HepG2 (cell line): ENCODE data around the gene MCAT. TPM values are rescaled to one million over a fixed set of nuclear protein-coding genes. Genes with fewer than 3 reads are reported as not detected.

Experiments used
- BRCA1 ChIP-seq: sonication (generic); formaldehyde crosslinking; IDR thresholded peaks from 2 replicates; pipeline ENCODE4 v1.4.0; 2020; ENCODE audit warnings: missing genetic modification reagents
- HDAC1 ChIP-seq: sonication (generic); formaldehyde crosslinking; IDR thresholded peaks from 2 replicates; pipeline ENCODE4 v1.5.1; 2020; ENCODE audit warnings: mild to moderate bottlenecking, missing genetic modification reagents
- MEF2D ChIP-seq: sonication (generic); formaldehyde crosslinking; IDR thresholded peaks from 2 replicates; pipeline ENCODE4 v1.5.1; 2020; ENCODE audit warnings: mild to moderate bottlenecking, missing genetic modification reagents
- NFATC3 ChIP-seq: sonication (generic); formaldehyde crosslinking; IDR thresholded peaks from 2 replicates; pipeline ENCODE4 v1.5.1; 2020; ENCODE audit warnings: mild to moderate bottlenecking, missing genetic modification reagents
- PTBP1 ChIP-seq: fragments of 200-400 bp; formaldehyde crosslinking; IDR thresholded peaks from 2 replicates; pipeline ENCODE4 v1.6.1; 2018; ENCODE audit warnings: low read length, low read depth; ENCODE audit not compliant: poor library complexity, severe bottlenecking
- SATB2 ChIP-seq: sonication (generic); formaldehyde crosslinking; IDR thresholded peaks from 2 replicates; pipeline ENCODE4 v1.5.0; 2020; ENCODE audit warnings: missing genetic modification reagents
- SP1 ChIP-seq, 2 experiments: fragments of 450-650 bp in 1 of 2; sonication (generic) in 1 of 2; formaldehyde crosslinking in 1 of 2; IDR thresholded peaks; 2 replicates each; pipeline versions ENCODE4 v1.4.0 to v1.6.1; 2016 to 2020; ENCODE audit warnings: missing genetic modification reagents in 1 of 2
- TRIM24 ChIP-seq: sonication (generic); formaldehyde crosslinking; IDR thresholded peaks from 2 replicates; pipeline ENCODE4 v1.8.0; 2022; ENCODE audit warnings: mild to moderate bottlenecking, missing genetic modification reagents
- ZNF12 ChIP-seq: sonication (generic); formaldehyde crosslinking; IDR thresholded peaks from 2 replicates; pipeline ENCODE4 v1.5.0; 2020; ENCODE audit warnings: missing genetic modification reagents
- ZNF207 ChIP-seq: fragments of 450-650 bp; IDR thresholded peaks from 2 replicates; pipeline ENCODE4 v1.6.1; 2016; ENCODE audit warnings: antibody characterized with exemption, borderline replicate concordance
- ZNF768 ChIP-seq: sonication (generic); formaldehyde crosslinking; IDR thresholded peaks from 2 replicates; pipeline ENCODE4 v1.4.0; 2020; ENCODE audit warnings: missing genetic modification reagents
- ZNF777 ChIP-seq: sonication (generic); formaldehyde crosslinking; IDR thresholded peaks from 2 replicates; pipeline ENCODE4 v1.4.0; 2020; ENCODE audit warnings: missing genetic modification reagents
- polyA plus RNA-seq, 8 experiments: library from polyadenylated mRNA; depleted of rRNA in 3 of 8; stranded (reverse) in 7 of 8; unstranded in 1 of 8; fragments of >200 nt; fragmentation: Illumina TruSeq in 4 of 8; extraction: Trizol in 4 of 8; gene quantifications; 2 replicates each; pipeline versions ENCODE4 v1.2.1 to v1.2.3, GENCODE V29; 2011 to 2016; ENCODE audit warnings: low read depth in 4 of 8, missing spikeins in 1 of 8, mixed read lengths in 1 of 8; ENCODE audit not compliant: insufficient read depth in 1 of 8
- total RNA-seq, 5 experiments: library from RNA; depleted of rRNA; stranded (reverse); fragments of >200 nt; fragmentation: Illumina TruSeq; extraction: Trizol; gene quantifications; 2 replicates each; pipeline ENCODE4 v1.2.3, GENCODE V29; 2016; ENCODE audit warnings: low read depth in 1 of 5
- TF ChIP-seq, protein P1 (sequence below): sonication (generic); formaldehyde crosslinking; conservative IDR thresholded peaks from 2 replicates; pipeline ENCODE4 v1.8.0; 2022; ENCODE audit warnings: mild to moderate bottlenecking, moderate library complexity, missing genetic modification reagents
- TF ChIP-seq, protein P2 (sequence below): sonication (generic); formaldehyde crosslinking; IDR thresholded peaks from 2 replicates; pipeline ENCODE4 v1.5.0; 2020; ENCODE audit warnings: mild to moderate bottlenecking, missing genetic modification reagents, borderline replicate concordance
- TF ChIP-seq, protein P3 (sequence below): IDR thresholded peaks from 2 replicates; pipeline ENCODE4 v1.6.1; 2016; ENCODE audit warnings: low read depth, control low read depth

Gene MCAT
- total and polyA plus RNA-seq, 2 of the 13 experiments (the other 11 are each of a cell fraction or from before 2014, with no cell fraction given), result 9.3 to 16.7 TPM

DNA sequence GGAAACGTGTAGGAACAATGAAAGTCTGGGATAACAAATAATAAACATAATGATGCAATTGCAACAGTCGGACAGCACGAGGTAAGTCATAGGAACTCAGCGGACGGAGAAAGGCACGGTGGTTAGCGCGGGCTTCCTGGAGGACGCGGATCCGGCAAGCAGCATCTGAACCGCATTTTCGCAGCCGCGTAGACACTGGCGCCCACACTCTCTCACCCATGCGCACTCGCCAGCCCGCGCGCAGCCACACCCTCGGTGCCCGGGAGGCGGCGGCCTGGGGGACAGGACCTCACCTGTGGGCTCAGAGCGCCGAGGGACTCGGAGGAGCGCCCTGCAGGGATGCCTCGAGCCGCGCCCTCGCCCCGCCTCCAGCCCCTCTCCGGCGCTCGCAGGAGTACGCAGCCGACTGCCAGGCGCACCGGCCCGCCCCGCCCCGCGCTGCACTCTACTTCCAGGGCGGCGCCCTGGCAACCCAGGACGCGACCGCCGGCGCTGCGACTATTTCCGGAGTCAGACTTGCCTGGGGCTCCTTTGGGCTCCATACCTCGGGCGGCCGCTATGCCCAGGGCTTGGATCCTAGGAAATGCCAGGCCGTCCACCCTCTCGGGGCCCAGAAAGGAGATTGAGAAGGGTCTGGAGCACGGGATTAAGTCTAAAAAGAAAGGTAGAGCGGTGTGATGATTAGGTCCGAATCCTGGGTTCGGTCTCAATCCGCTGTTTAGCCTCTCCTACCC lies 54.0 kb downstream of the MCAT start, which contains the start of gene TTLL1 (continued):
- TF ChIP-seq, protein P1, sequence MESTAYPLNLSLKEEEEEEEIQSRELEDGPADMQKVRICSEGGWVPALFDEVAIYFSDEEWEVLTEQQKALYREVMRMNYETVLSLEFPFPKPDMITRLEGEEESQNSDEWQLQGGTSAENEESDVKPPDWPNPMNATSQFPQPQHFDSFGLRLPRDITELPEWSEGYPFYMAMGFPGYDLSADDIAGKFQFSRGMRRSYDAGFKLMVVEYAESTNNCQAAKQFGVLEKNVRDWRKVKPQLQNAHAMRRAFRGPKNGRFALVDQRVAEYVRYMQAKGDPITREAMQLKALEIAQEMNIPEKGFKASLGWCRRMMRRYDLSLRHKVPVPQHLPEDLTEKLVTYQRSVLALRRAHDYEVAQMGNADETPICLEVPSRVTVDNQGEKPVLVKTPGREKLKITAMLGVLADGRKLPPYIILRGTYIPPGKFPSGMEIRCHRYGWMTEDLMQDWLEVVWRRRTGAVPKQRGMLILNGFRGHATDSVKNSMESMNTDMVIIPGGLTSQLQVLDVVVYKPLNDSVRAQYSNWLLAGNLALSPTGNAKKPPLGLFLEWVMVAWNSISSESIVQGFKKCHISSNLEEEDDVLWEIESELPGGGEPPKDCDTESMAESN (CRISPR knock-in tag), result peak; percentile 100
- TF ChIP-seq, protein P2, sequence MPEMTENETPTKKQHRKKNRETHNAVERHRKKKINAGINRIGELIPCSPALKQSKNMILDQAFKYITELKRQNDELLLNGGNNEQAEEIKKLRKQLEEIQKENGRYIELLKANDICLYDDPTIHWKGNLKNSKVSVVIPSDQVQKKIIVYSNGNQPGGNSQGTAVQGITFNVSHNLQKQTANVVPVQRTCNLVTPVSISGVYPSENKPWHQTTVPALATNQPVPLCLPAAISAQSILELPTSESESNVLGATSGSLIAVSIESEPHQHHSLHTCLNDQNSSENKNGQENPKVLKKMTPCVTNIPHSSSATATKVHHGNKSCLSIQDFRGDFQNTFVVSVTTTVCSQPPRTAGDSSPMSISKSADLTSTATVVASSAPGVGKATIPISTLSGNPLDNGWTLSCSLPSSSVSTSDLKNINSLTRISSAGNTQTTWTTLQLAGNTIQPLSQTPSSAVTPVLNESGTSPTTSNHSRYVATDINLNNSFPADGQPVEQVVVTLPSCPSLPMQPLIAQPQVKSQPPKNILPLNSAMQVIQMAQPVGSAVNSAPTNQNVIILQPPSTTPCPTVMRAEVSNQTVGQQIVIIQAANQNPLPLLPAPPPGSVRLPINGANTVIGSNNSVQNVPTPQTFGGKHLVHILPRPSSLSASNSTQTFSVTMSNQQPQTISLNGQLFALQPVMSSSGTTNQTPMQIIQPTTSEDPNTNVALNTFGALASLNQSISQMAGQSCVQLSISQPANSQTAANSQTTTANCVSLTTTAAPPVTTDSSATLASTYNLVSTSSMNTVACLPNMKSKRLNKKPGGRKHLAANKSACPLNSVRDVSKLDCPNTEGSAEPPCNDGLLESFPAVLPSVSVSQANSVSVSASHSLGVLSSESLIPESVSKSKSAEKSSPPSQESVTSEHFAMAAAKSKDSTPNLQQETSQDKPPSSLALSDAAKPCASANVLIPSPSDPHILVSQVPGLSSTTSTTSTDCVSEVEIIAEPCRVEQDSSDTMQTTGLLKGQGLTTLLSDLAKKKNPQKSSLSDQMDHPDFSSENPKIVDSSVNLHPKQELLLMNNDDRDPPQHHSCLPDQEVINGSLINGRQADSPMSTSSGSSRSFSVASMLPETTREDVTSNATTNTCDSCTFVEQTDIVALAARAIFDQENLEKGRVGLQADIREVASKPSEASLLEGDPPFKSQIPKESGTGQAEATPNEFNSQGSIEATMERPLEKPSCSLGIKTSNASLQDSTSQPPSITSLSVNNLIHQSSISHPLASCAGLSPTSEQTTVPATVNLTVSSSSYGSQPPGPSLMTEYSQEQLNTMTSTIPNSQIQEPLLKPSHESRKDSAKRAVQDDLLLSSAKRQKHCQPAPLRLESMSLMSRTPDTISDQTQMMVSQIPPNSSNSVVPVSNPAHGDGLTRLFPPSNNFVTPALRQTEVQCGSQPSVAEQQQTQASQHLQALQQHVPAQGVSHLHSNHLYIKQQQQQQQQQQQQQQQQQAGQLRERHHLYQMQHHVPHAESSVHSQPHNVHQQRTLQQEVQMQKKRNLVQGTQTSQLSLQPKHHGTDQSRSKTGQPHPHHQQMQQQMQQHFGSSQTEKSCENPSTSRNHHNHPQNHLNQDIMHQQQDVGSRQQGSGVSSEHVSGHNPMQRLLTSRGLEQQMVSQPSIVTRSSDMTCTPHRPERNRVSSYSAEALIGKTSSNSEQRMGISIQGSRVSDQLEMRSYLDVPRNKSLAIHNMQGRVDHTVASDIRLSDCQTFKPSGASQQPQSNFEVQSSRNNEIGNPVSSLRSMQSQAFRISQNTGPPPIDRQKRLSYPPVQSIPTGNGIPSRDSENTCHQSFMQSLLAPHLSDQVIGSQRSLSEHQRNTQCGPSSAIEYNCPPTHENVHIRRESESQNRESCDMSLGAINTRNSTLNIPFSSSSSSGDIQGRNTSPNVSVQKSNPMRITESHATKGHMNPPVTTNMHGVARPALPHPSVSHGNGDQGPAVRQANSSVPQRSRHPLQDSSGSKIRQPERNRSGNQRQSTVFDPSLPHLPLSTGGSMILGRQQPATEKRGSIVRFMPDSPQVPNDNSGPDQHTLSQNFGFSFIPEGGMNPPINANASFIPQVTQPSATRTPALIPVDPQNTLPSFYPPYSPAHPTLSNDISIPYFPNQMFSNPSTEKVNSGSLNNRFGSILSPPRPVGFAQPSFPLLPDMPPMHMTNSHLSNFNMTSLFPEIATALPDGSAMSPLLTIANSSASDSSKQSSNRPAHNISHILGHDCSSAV (CRISPR knock-in tag), result no peak
- TF ChIP-seq PTBP1 (no peak), SATB2 (CRISPR knock-in tag) (no peak), ZNF777 (no peak), ZNF207 (no peak), SP1 (IDR thresholded peaks at IDR 0.05) (no peak), SP1 (CRISPR knock-in tag; IDR thresholded peaks at IDR 0.05) (0 out of 2 replicates have a peak, but pooled peaks have one; percentile 21), MEF2D (CRISPR knock-in tag) (no peak; the same call in 1 of the 2 replicates), BRCA1 (CRISPR knock-in tag) (no peak), HDAC1 (CRISPR knock-in tag) (peak; percentile 84), TRIM24 (CRISPR knock-in tag) (no peak), ZNF768 (CRISPR knock-in tag) (peak; percentile 57; the same call in 1 of the 2 replicates), ZNF12 (CRISPR knock-in tag) (no peak), NFATC3 (CRISPR knock-in tag) (no peak)
- TF ChIP-seq, protein P3, sequence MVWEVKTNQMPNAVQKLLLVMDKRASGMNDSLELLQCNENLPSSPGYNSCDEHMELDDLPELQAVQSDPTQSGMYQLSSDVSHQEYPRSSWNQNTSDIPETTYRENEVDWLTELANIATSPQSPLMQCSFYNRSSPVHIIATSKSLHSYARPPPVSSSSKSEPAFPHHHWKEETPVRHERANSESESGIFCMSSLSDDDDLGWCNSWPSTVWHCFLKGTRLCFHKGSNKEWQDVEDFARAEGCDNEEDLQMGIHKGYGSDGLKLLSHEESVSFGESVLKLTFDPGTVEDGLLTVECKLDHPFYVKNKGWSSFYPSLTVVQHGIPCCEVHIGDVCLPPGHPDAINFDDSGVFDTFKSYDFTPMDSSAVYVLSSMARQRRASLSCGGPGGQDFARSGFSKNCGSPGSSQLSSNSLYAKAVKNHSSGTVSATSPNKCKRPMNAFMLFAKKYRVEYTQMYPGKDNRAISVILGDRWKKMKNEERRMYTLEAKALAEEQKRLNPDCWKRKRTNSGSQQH (CRISPR knock-in tag), result no peak
